CD4-positive, alpha-beta memory T cell (primary cell): ENCODE data around the gene KLHL17. TPM values are rescaled to one million over a fixed set of nuclear protein-coding genes. Genes with fewer than 3 reads are reported as not detected.

Experiments used
- CTCF ChIA-PET: fragments of 350-600 bp; sonication (Branson Sonifier 250); formaldehyde crosslinking; loops from one replicate; lab custom pipeline; 2021; ENCODE audit warnings: inconsistent platforms; ENCODE audit not compliant: partially characterized antibody; lab: Charles Lee
- POLR2A ChIA-PET: fragments of 350-600 bp; sonication (Branson Sonifier 250); formaldehyde crosslinking; loops from one replicate; lab custom pipeline; 2021; ENCODE audit not compliant: partially characterized antibody; lab: Charles Lee
- DNase-seq, 5 donors: peaks; one replicate each; pipeline versions ENCODE4 v3.0.0 to v3.0.0-alpha.2; 2020 to 2022; ENCODE audit warnings: mixed read lengths in 1 of 5
- H3K27ac ChIP-seq: one replicate; pipeline ENCODE4 v1.7.0; 2013; ENCODE audit warnings: low read depth, low read length
- H3K27me3 ChIP-seq: 2 replicates; pipeline ENCODE4 v1.7.0; 2013; ENCODE audit warnings: mild to moderate bottlenecking, low read length, moderate library complexity; ENCODE audit not compliant: insufficient read depth
- H3K36me3 ChIP-seq: 2 replicates; pipeline ENCODE4 v1.7.0; 2013; ENCODE audit warnings: mild to moderate bottlenecking, low read length, moderate library complexity; ENCODE audit not compliant: insufficient read depth
- H3K4me1 ChIP-seq: 2 replicates; pipeline ENCODE4 v1.7.0; 2013; ENCODE audit warnings: mild to moderate bottlenecking, low read length, moderate library complexity; ENCODE audit not compliant: insufficient read depth
- H3K4me3 ChIP-seq, 2 donors: one replicate each; pipeline ENCODE4 v1.7.0; 2013; ENCODE audit warnings: low read length in 2 of 2, mild to moderate bottlenecking in 1 of 2
- H3K9me3 ChIP-seq, 2 donors: one replicate each; pipeline ENCODE4 v1.7.0; 2013; ENCODE audit warnings: low read length in 2 of 2, control low read depth in 1 of 2; ENCODE audit not compliant: control insufficient read depth in 1 of 2
- H3K27ac Mint-ChIP-seq, 7 donors: one replicate each; pipeline ENCODE4 v1.8.0; 2020 to 2021; ENCODE audit warnings: mixed read lengths in 7 of 7, mild to moderate bottlenecking in 6 of 7, inconsistent platforms in 3 of 7, moderate library complexity in 3 of 7
- H3K27me3 Mint-ChIP-seq, 2 donors: one replicate each; pipeline ENCODE4 v1.8.0; 2020 to 2021; ENCODE audit warnings: mixed read lengths in 2 of 2
- H3K36me3 Mint-ChIP-seq, 2 donors: one replicate each; pipeline ENCODE4 v1.8.0; 2020 to 2021; ENCODE audit warnings: mixed read lengths in 2 of 2, inconsistent platforms in 1 of 2, mild to moderate bottlenecking in 1 of 2
- H3K4me1 Mint-ChIP-seq, 4 donors: one replicate each; pipeline ENCODE4 v1.8.0; 2020 to 2021; ENCODE audit warnings: mixed read lengths in 4 of 4, mild to moderate bottlenecking in 1 of 4
- H3K4me3 Mint-ChIP-seq, 8 donors: one replicate each; pipeline ENCODE4 v1.8.0; 2020 to 2021; ENCODE audit warnings: mixed read lengths in 8 of 8, mild to moderate bottlenecking in 7 of 8, moderate library complexity in 6 of 8, inconsistent platforms in 3 of 8
- H3K9me3 Mint-ChIP-seq, 8 donors: one replicate each; pipeline ENCODE4 v1.8.0; 2020 to 2021; ENCODE audit warnings: mixed read lengths in 8 of 8, mild to moderate bottlenecking in 5 of 8, inconsistent platforms in 3 of 8, moderate library complexity in 1 of 8
- intact Hi-C: fragments of 100-400 bp; cut with micrococcal nuclease; formaldehyde crosslinking; loops from one replicate; pipeline ENCODE4 v1.15.1; 2023
- polyA plus RNA-seq, 2 donors: library from polyadenylated mRNA; unstranded; fragments of 300-500 nt; fragmentation: Illumina TruSeq; gene quantifications; one replicate each; pipeline ENCODE4 v1.2.3, GENCODE V29; 2021
- total RNA-seq, 2 experiments: library from RNA; stranded (reverse); gene quantifications; one replicate each; pipeline ENCODE4 v1.2.3, GENCODE V29; 2021

The KLHL17 gene
- total and polyA plus RNA-seq, 4 experiments from 2014 or later, result 0.89 to 46.5 (median 22.6) TPM

- Mint-ChIP-seq H3K4me1 (peaks cover 11 to 29% (median 19%) of the 10 kb centered on the region in 4 donors), H3K4me3 (no peak overlapping the region), H3K27ac (no peak overlapping the region), H3K9me3 (peaks cover 0 to 3% (median 0%) of the 10 kb centered on the region in 8 donors), H3K27me3 (peaks cover 22 to 36% of the 10 kb centered on the region in 2 donors), H3K36me3 (peaks cover 0 to 1% of the 10 kb centered on the region in 2 donors)
- Histone ChIP-seq H3K9me3 (no peaks in the 10 kb centered on the region), H3K27me3 (peaks cover 38% of the 10 kb centered on the region), H3K4me1 (peaks cover 32% of the 10 kb centered on the region), H3K27ac (no peak overlapping the region), H3K4me3 (no peak overlapping the region), H3K36me3 (no peaks in the 10 kb centered on the region)
- ChIA-PET CTCF (no interaction called here), POLR2A (no interaction called here)
- no peak for DNase-seq
- intact Hi-C loops, result loop anchor here (5.0 kb wide), 1 partner anchor 33 kb away; the partner anchor contains the start of gene NOC2L
Observed at GRCh38 chr1:923991-924655, 36.3 kb upstream of the KLHL17 start.

GRCh38 chr1:924656-925560, 35.5 kb upstream of the KLHL17 start:
- POLR2A ChIA-PET, result no interaction called here
- Histone ChIP-seq H3K27me3 (peaks cover 34% of the 10 kb centered on the region), H3K36me3 (no peaks in the 10 kb centered on the region), H3K9me3 (no peaks in the 10 kb centered on the region), H3K4me3 (no peak overlapping the region), H3K27ac (no peak overlapping the region), H3K4me1 (peaks cover 32% of the 10 kb centered on the region)
- intact Hi-C loops, result loop anchor here (5.0 kb wide), 1 partner anchor 32 kb away; the partner anchor contains the start of gene NOC2L
- H3K4me1 Mint-ChIP-seq, result peaks cover 11 to 29% (median 19%) of the 10 kb centered on the region in 4 donors
- H3K27me3 Mint-ChIP-seq, result peaks cover 22 to 36% of the 10 kb centered on the region in 2 donors
- peaks cover 0 to 3% (median 0%) of the 10 kb centered on the region in 8 donors for H3K9me3 Mint-ChIP-seq
- CTCF ChIA-PET, result no interaction called here
- H3K4me3 Mint-ChIP-seq, result peak overlapping the region in 6 of 8 donors; percentile 15 to 59 (median 46)
- peaks cover 0 to 1% of the 10 kb centered on the region in 2 donors for H3K36me3 Mint-ChIP-seq
- no peak overlapping the region for H3K27ac Mint-ChIP-seq
- DNase-seq, result peak in 1 of 5 donors; percentile 24

GRCh38 chr1:925561-926421, 34.6 kb upstream of the KLHL17 start:
- POLR2A ChIA-PET, result no interaction called here
- peaks cover 26% of the 10 kb centered on the region for H3K4me1 ChIP-seq
- H3K36me3 Mint-ChIP-seq, result peaks cover 0 to 1% of the 10 kb centered on the region in 2 donors
- CTCF ChIA-PET, result no interaction called here
- intact Hi-C loops, result no loop called here
- no peak overlapping the region for H3K4me3 ChIP-seq
- peaks cover 28% of the 10 kb centered on the region for H3K27me3 ChIP-seq
- peak overlapping the region in 1 of 7 donors; percentile 60 for H3K27ac Mint-ChIP-seq
- peak overlapping the region; percentile 36 to 74 (median 63) for H3K4me3 Mint-ChIP-seq
- H3K9me3 ChIP-seq, result no peaks in the 10 kb centered on the region
- DNase-seq, result no peak
- no peak overlapping the region for H3K27ac ChIP-seq
- peaks cover 7 to 24% (median 14%) of the 10 kb centered on the region in 4 donors for H3K4me1 Mint-ChIP-seq
- peaks cover 0 to 3% (median 0%) of the 10 kb centered on the region in 8 donors for H3K9me3 Mint-ChIP-seq
- peaks cover 22 to 31% of the 10 kb centered on the region in 2 donors for H3K27me3 Mint-ChIP-seq
- H3K36me3 ChIP-seq, result no peaks in the 10 kb centered on the region

GRCh38 chr1:927234-927633, 33.1 kb upstream of the KLHL17 start:
- no peaks in the 10 kb centered on the region for H3K36me3 ChIP-seq
- ChIA-PET POLR2A (no interaction called here), CTCF (no interaction called here)
- H3K4me3 ChIP-seq, result no peak overlapping the region
- no peak overlapping the region for H3K27ac ChIP-seq
- H3K36me3 Mint-ChIP-seq, result peaks cover 0 to 1% of the 10 kb centered on the region in 2 donors
- H3K4me3 Mint-ChIP-seq, result no peak overlapping the region
- peaks cover 18% of the 10 kb centered on the region for H3K27me3 ChIP-seq
- no peaks in the 10 kb centered on the region for H3K9me3 Mint-ChIP-seq
- peaks cover 18 to 26% of the 10 kb centered on the region in 2 donors for H3K27me3 Mint-ChIP-seq
- no peak overlapping the region for H3K27ac Mint-ChIP-seq
- H3K4me1 ChIP-seq, result peaks cover 19% of the 10 kb centered on the region
- H3K4me1 Mint-ChIP-seq, result peaks cover 5 to 15% (median 8%) of the 10 kb centered on the region in 4 donors
- no peaks in the 10 kb centered on the region for H3K9me3 ChIP-seq
- intact Hi-C loops, result no loop called here
- DNase-seq, result no peak

GRCh38 chr1:927748-928147, 32.6 kb upstream of the KLHL17 start:
- Histone ChIP-seq H3K9me3 (no peaks in the 10 kb centered on the region), H3K27ac (no peak overlapping the region), H3K27me3 (peaks cover 15% of the 10 kb centered on the region), H3K4me1 (peaks cover 15% of the 10 kb centered on the region), H3K4me3 (no peak overlapping the region), H3K36me3 (no peaks in the 10 kb centered on the region)
- Mint-ChIP-seq H3K27me3 (peaks cover 17 to 24% of the 10 kb centered on the region in 2 donors), H3K27ac (no peak overlapping the region), H3K9me3 (no peaks in the 10 kb centered on the region), H3K36me3 (peaks cover 0 to 1% of the 10 kb centered on the region in 2 donors), H3K4me1 (peaks cover 5 to 12% (median 8%) of the 10 kb centered on the region in 4 donors), H3K4me3 (peak overlapping the region in 1 of 8 donors; percentile 20)
- ChIA-PET CTCF (no interaction called here), POLR2A (no interaction called here)
- DNase-seq, result no peak
- intact Hi-C loops, result no loop called here

GRCh38 chr1:928825-929661, 31.3 kb upstream of the KLHL17 start:
- Histone ChIP-seq H3K4me3 (no peak overlapping the region), H3K9me3 (no peaks in the 10 kb centered on the region), H3K4me1 (peaks cover 7% of the 10 kb centered on the region), H3K27me3 (peaks cover 10% of the 10 kb centered on the region), H3K27ac (no peak overlapping the region), H3K36me3 (no peaks in the 10 kb centered on the region)
- Mint-ChIP-seq H3K9me3 (no peaks in the 10 kb centered on the region), H3K27me3 (peaks cover 10 to 19% of the 10 kb centered on the region in 2 donors), H3K36me3 (no peaks in the 10 kb centered on the region), H3K4me1 (peaks cover 0 to 5% (median 2%) of the 10 kb centered on the region in 4 donors), H3K27ac (no peak overlapping the region), H3K4me3 (no peak overlapping the region)
- POLR2A ChIA-PET, result no interaction called here
- no peak for DNase-seq
- CTCF ChIA-PET, result no interaction called here
- intact Hi-C loops, result no loop called here
